K562 (cell line): ENCODE measurements around the gene IPO9. TPM values are rescaled to one million over a fixed set of nuclear protein-coding genes. Genes with fewer than 3 reads are reported as not detected.

Experiments used
- BACH1 ChIP-seq: fragments of 200-800 bp; sonication (Bioruptor generic); IDR thresholded peaks from 2 replicates; pipeline ENCODE4 v1.6.1; 2016; ENCODE audit warnings: missing genetic modification characterization, missing compliant biosample characterization
- CBFA2T2 ChIP-seq: fragments of 450-650 bp; conservative IDR thresholded peaks from 2 replicates; pipeline ENCODE4 v1.6.1; 2017; ENCODE audit warnings: mild to moderate bottlenecking
- CREB1 ChIP-seq, 2 experiments: sonication (generic) in 1 of 2; formaldehyde crosslinking in 1 of 2; IDR thresholded peaks; 2 replicates each; pipeline versions ENCODE4 v1.6.1 to v1.8.0; 2012 to 2022; ENCODE audit warnings: inconsistent platforms in 1 of 2, mild to moderate bottlenecking in 1 of 2, missing genetic modification reagents in 1 of 2, moderate library complexity in 1 of 2
- ELK3 ChIP-seq: fragments of 450-650 bp; formaldehyde crosslinking; IDR thresholded peaks from 2 replicates; pipeline ENCODE4 v1.4.0; 2020; ENCODE audit warnings: mild to moderate bottlenecking
- FOXA3 ChIP-seq, 2 experiments: fragments of 450-650 bp in 1 of 2; sonication (generic) in 1 of 2; formaldehyde crosslinking; IDR thresholded peaks in 1 of 2; conservative IDR thresholded peaks in 1 of 2; 2 replicates each; pipeline versions ENCODE4 v1.4.0 to v1.8.0; 2020 to 2022; ENCODE audit warnings: mild to moderate bottlenecking in 2 of 2, missing genetic modification reagents in 1 of 2
- FUS ChIP-seq: fragments of 200-400 bp; formaldehyde crosslinking; optimal IDR thresholded peaks from 2 replicates; pipeline ENCODE3; 2017; ENCODE audit warnings: low read depth, low read length
- HNRNPUL1 ChIP-seq: fragments of 200-400 bp; formaldehyde crosslinking; IDR thresholded peaks from 2 replicates; pipeline ENCODE4 v1.6.1; 2017; ENCODE audit warnings: low read length
- NFE2L1 ChIP-seq: fragments of 450-650 bp; IDR thresholded peaks from 2 replicates; pipeline ENCODE4 v1.6.1; 2016; ENCODE audit warnings: missing genetic modification characterization, low read depth, mild to moderate bottlenecking, missing compliant biosample characterization, moderate library complexity, borderline replicate concordance
- NFIC ChIP-seq: fragments of 450-650 bp; IDR thresholded peaks from 2 replicates; pipeline ENCODE4 v1.6.1; 2017; ENCODE audit warnings: mild to moderate bottlenecking, inconsistent platforms
- PRMT5 ChIP-seq: sonication (generic); formaldehyde crosslinking; IDR thresholded peaks from 2 replicates; pipeline ENCODE4 v1.5.0; 2020; ENCODE audit warnings: missing genetic modification reagents
- THRAP3 ChIP-seq: fragments of 450-650 bp; IDR thresholded peaks from 2 replicates; pipeline ENCODE4 v1.6.1; 2016; ENCODE audit warnings: mild to moderate bottlenecking, inconsistent platforms, borderline replicate concordance
- YBX1 ChIP-seq: fragments of 450-650 bp; IDR thresholded peaks from 2 replicates; pipeline ENCODE4 v1.7.1; 2016; ENCODE audit warnings: mild to moderate bottlenecking
- ZNF444 ChIP-seq: fragments of 250-450 bp; sonication (Bioruptor Pico); IDR thresholded peaks from 2 replicates; pipeline ENCODE4 v1.4.0; 2020; ENCODE audit warnings: mild to moderate bottlenecking, moderate library complexity
- polyA plus RNA-seq, 8 experiments: library from polyadenylated mRNA; depleted of rRNA in 4 of 8; stranded (reverse) in 5 of 8; unstranded in 3 of 8; fragments of >200 nt; fragmentation: Nextera tagmentation in 2 of 8; fragmentation: Illumina TruSeq in 1 of 8; extraction: Ambion mirVana in 2 of 8; extraction: Trizol in 1 of 8; gene quantifications; 2 replicates each; pipeline versions ENCODE4 v1.2.1 to v1.2.3, GENCODE V29; 2011 to 2014; ENCODE audit warnings: inconsistent platforms in 1 of 8, missing spikeins in 1 of 8
- total RNA-seq, 7 experiments: library from RNA; depleted of rRNA in 6 of 7; stranded (reverse); fragments of >200 nt in 6 of 7; fragmentation: Illumina TruSeq in 2 of 7; extraction: Trizol in 2 of 7; gene quantifications; 2 replicates each; pipeline versions ENCODE4 v1.2.1 to v1.2.3, GENCODE V29; 2011 to 2021; ENCODE audit warnings: low replicate concordance in 1 of 7
- TF ChIP-seq, protein P1 (sequence below): fragments of 250-450 bp; sonication (Bioruptor Pico); IDR thresholded peaks from 2 replicates; pipeline ENCODE4 v1.5.0; 2021; ENCODE audit warnings: mild to moderate bottlenecking, moderate library complexity
- TF ChIP-seq, protein P2 (sequence below): sonication (generic); formaldehyde crosslinking; IDR thresholded peaks from 2 replicates; pipeline ENCODE4 v1.8.0; 2023; ENCODE audit warnings: mild to moderate bottlenecking, missing genetic modification reagents
- TF ChIP-seq, protein P3 (sequence below): fragments of 250-450 bp; sonication (Bioruptor Pico); IDR thresholded peaks from 2 replicates; pipeline ENCODE4 v1.8.0; 2021; ENCODE audit warnings: moderate library complexity, mild to moderate bottlenecking, inconsistent platforms

IPO9 gene
- total and polyA plus RNA-seq, 9 of the 15 experiments (the other 6 are each of a cell fraction or from before 2014, with no cell fraction given), result 27.9 to 78.6 (median 43.9) TPM

DNA sequence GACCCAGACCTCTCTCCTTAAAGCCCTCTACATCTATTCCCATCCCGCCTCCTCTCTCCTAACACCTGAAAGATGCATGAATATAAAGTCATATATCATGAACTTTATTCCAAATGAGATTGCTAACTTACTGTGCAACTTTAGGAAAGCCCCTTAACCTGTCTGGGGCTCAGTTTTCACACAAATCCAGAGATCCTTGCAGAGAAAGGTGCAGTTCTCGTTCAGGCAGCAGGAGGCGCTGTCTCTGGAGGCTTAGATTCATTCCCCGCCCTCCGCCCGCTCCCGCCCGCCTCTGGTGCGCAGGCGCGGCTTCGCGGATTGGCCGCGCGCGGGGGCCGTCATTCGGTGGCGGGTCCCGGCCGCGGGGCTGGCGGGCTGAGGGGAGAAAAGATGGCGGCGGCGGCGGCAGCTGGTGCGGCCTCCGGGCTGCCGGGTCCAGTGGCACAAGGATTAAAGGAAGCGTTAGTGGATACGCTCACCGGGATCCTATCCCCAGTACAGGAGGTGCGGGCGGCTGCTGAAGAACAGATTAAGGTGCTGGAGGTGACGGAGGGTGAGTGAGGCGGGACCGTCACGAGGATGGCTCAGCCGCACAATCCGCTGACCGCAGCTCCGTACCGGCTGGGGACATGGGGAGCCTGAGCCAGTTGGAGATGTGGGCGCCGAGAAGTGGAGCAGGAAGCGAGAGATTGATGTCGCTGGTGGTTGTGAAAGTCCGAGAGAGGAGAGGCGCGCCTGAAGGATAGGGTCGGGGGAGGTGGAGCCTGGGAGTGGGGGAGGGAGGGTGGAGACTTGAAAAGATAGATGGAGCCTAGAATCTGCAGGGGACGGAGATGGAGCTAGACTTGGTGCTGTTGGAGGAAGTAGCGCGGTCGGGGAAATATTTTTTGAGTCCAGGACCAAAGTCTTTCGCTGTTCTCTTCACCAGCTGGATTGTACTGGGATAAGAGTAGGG is at the start of gene IPO9 (continued):
- TF ChIP-seq ELK3 (CRISPR knock-in tag) (peak; percentile 68; the same call in 1 of the 2 replicates), CREB1 (IDR thresholded peaks at IDR 0.05) (peak; percentile 73), CREB1 (CRISPR knock-in tag; IDR thresholded peaks at IDR 0.05) (no peak; the same call in 1 of the 2 replicates), PRMT5 (no peak), CBFA2T2 (no peak), FOXA3 (CRISPR knock-in tag; conservative IDR thresholded peaks at IDR 0.05 in 1 of 2, IDR thresholded peaks at IDR 0.05 in 1 of 2) (no peak), HNRNPUL1 (no peak), THRAP3 (peak; percentile 78; the same call in 1 of the 2 replicates), BACH1 (tag) (no peak), ZNF444 (CRISPR knock-in tag) (no peak), YBX1 (no peak), NFE2L1 (tag) (no peak), FUS (no peak), NFIC (peak; percentile 59)
- TF ChIP-seq, protein P1, sequence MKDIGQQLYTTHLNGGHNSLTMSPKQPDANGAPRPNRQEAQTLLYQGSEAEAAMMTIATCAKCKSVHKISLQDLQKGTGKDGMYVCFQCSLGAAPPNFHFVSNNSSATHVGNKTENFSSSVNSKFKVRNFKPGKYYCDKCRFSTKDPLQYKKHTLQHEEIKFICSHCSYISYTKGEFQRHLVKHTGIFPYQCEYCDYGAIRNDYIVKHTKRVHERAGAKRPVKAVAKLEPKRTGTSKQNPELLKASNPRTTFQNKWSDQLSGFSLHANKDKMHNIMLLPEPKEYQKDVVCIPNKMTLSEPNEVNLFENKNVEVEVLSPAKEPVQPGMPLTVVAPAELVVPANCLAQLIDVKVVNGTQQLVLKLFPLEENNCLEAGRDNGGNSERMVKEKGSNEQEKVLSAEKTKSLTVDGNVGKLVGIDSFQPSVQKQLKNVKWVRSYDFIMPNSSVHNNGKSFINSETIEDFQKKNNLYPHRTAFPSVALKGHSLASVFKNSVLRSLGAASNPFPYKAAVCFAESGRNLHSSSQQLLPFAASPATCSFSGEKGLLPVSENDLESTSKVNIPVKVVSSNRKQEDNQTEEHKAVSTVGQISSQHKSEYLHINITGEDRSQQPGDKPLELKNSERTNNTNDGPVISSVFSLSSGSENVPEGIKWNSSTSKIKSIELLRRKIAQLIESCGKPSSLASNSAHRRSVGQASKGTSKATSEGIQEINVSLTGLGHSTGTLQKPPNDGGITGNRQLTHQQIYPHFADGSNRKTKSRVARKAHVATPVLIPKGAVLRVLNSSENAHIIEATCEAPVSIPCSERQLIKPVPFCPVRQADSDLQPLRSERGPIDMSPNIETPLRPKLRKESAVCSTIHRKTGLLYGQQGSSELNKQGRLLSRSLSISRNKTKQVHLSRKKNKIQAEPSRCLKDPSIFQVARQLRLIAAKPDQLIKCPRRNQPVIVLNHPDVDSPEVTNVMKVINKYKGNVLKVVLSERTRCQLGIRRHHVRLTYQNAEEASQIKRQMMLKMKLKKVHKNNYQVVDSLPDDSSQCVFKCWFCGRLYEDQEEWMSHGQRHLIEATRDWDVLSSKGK (CRISPR knock-in tag), result no peak
- TF ChIP-seq, protein P2, sequence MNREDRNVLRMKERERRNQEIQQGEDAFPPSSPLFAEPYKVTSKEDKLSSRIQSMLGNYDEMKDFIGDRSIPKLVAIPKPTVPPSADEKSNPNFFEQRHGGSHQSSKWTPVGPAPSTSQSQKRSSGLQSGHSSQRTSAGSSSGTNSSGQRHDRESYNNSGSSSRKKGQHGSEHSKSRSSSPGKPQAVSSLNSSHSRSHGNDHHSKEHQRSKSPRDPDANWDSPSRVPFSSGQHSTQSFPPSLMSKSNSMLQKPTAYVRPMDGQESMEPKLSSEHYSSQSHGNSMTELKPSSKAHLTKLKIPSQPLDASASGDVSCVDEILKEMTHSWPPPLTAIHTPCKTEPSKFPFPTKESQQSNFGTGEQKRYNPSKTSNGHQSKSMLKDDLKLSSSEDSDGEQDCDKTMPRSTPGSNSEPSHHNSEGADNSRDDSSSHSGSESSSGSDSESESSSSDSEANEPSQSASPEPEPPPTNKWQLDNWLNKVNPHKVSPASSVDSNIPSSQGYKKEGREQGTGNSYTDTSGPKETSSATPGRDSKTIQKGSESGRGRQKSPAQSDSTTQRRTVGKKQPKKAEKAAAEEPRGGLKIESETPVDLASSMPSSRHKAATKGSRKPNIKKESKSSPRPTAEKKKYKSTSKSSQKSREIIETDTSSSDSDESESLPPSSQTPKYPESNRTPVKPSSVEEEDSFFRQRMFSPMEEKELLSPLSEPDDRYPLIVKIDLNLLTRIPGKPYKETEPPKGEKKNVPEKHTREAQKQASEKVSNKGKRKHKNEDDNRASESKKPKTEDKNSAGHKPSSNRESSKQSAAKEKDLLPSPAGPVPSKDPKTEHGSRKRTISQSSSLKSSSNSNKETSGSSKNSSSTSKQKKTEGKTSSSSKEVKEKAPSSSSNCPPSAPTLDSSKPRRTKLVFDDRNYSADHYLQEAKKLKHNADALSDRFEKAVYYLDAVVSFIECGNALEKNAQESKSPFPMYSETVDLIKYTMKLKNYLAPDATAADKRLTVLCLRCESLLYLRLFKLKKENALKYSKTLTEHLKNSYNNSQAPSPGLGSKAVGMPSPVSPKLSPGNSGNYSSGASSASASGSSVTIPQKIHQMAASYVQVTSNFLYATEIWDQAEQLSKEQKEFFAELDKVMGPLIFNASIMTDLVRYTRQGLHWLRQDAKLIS (CRISPR knock-in tag), result peak; percentile 88; the same call in 1 of the 2 replicates
- TF ChIP-seq, protein P3, sequence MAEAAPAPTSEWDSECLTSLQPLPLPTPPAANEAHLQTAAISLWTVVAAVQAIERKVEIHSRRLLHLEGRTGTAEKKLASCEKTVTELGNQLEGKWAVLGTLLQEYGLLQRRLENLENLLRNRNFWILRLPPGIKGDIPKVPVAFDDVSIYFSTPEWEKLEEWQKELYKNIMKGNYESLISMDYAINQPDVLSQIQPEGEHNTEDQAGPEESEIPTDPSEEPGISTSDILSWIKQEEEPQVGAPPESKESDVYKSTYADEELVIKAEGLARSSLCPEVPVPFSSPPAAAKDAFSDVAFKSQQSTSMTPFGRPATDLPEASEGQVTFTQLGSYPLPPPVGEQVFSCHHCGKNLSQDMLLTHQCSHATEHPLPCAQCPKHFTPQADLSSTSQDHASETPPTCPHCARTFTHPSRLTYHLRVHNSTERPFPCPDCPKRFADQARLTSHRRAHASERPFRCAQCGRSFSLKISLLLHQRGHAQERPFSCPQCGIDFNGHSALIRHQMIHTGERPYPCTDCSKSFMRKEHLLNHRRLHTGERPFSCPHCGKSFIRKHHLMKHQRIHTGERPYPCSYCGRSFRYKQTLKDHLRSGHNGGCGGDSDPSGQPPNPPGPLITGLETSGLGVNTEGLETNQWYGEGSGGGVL (CRISPR knock-in tag), result no peak
